IMR-90 (cell line): ENCODE results near the gene FKRP. TPM values are rescaled to one million over a fixed set of nuclear protein-coding genes. Genes with fewer than 3 reads are reported as not detected.
A peak's percentile ranks its signal among the peaks of the same experiment; 100 is the strongest.

Experiments
- ATAC-seq: fragments of 200-7000 bp; cut with Tn5 transposase; 2 replicates; pipeline ENCODE4 v1.9.1; 2020; ENCODE audit warnings: low read depth, mild to moderate bottlenecking, moderate library complexity
- BruUV-seq: library from RNA; stranded (reverse); fragments of 400-500 nt; replicated peaks from 2 replicates; lab custom pipeline; 2021; lab: Mats Ljungman, UMichigan
- CTCF ChIA-PET: fragments of 300-600 bp; formaldehyde crosslinking; extraction: SDS; loops from one replicate; lab custom pipeline; 2021; ENCODE audit warnings: antibody characterized with exemption; lab: Yijun Ruan, JAX
- POLR2A ChIA-PET: fragments of 300-600 bp; sonication (Branson Sonifier 250); formaldehyde crosslinking; loops from one replicate; lab custom pipeline; 2022; ENCODE audit warnings: antibody characterized with exemption; ENCODE audit not compliant: unreplicated experiment; lab: Charles Lee
- DNase-seq: peaks from one replicate; pipeline ENCODE4 v3.0.0; 2013
- H2AFZ ChIP-seq: replicated peaks from 2 replicates; pipeline ENCODE3; 2013; ENCODE audit warnings: low read length, mild to moderate bottlenecking; ENCODE audit not compliant: poor library complexity
- H2AK5ac ChIP-seq: 2 replicates; pipeline ENCODE4 v1.6.1; 2013; ENCODE audit warnings: low read depth, low read length, inconsistent platforms
- H2AK9ac ChIP-seq: replicated peaks from 2 replicates; pipeline ENCODE3; 2013; ENCODE audit warnings: mild to moderate bottlenecking, low read depth, low read length, moderate library complexity; ENCODE audit not compliant: poor library complexity
- H2BK120ac ChIP-seq: 2 replicates; pipeline ENCODE4 v1.6.1; 2013; ENCODE audit warnings: low read depth, low read length, inconsistent platforms
- H2BK15ac ChIP-seq: 3 replicates; pipeline ENCODE4 v1.6.1; 2013; ENCODE audit warnings: low read depth, low read length, inconsistent platforms
- H2BK20ac ChIP-seq: 2 replicates; pipeline ENCODE4 v1.6.1; 2013; ENCODE audit warnings: low read depth, mild to moderate bottlenecking, inconsistent platforms, low read length, moderate library complexity
- H2BK5ac ChIP-seq: 2 replicates; pipeline ENCODE4 v1.6.1; 2013; ENCODE audit warnings: mild to moderate bottlenecking, low read depth, low read length, inconsistent platforms; ENCODE audit not compliant: poor library complexity, severe bottlenecking
- H3K14ac ChIP-seq: replicated peaks from 2 replicates; pipeline ENCODE4 v1.6.1; 2013; ENCODE audit warnings: low read depth, low read length, inconsistent platforms
- H3K18ac ChIP-seq: 2 replicates; pipeline ENCODE4 v1.6.1; 2013; ENCODE audit warnings: low read depth, low read length, control low read depth
- H3K23ac ChIP-seq: 2 replicates; pipeline ENCODE4 v1.6.1; 2013; ENCODE audit warnings: low read depth, low read length, inconsistent platforms
- H3K27ac ChIP-seq: 2 replicates; pipeline ENCODE4 v1.5.1; 2013; ENCODE audit warnings: mild to moderate bottlenecking, control low read depth, low read length; ENCODE audit not compliant: insufficient read depth
- H3K27me3 ChIP-seq: 2 replicates; pipeline ENCODE4 v1.6.1; 2013; ENCODE audit warnings: low read length; ENCODE audit not compliant: control insufficient read depth, insufficient read depth
- H3K36me3 ChIP-seq: 2 replicates; pipeline ENCODE4 v1.6.1; 2013; ENCODE audit warnings: low read length, mixed read lengths; ENCODE audit not compliant: control insufficient read depth, insufficient read depth
- H3K4ac ChIP-seq: 2 replicates; pipeline ENCODE4 v1.6.1; 2013; ENCODE audit warnings: low read depth, low read length, inconsistent platforms
- H3K4me1 ChIP-seq: 2 replicates; pipeline ENCODE4 v1.6.1; 2013; ENCODE audit warnings: low read length, mixed read lengths; ENCODE audit not compliant: control insufficient read depth, insufficient read depth
- H3K4me2 ChIP-seq: 2 replicates; pipeline ENCODE4 v1.6.1; 2013; ENCODE audit warnings: low read depth, mild to moderate bottlenecking, control low read depth, low read length, moderate library complexity
- H3K4me3 ChIP-seq: 2 replicates; pipeline ENCODE4 v1.5.1; 2013; ENCODE audit warnings: low read depth, mild to moderate bottlenecking, control low read depth, low read length, moderate library complexity; ENCODE audit not compliant: insufficient read depth
- H3K56ac ChIP-seq: 2 replicates; pipeline ENCODE4 v1.6.1; 2013; ENCODE audit warnings: low read length, inconsistent platforms; ENCODE audit not compliant: insufficient read depth; ENCODE audit errors: extremely low read depth
- H3K79me1 ChIP-seq, 2 experiments: 2 replicates each; pipeline ENCODE4 v1.6.1; 2013; ENCODE audit warnings: low read length in 2 of 2, inconsistent platforms in 1 of 2, low read depth in 1 of 2
- H3K9ac ChIP-seq: 2 replicates; pipeline ENCODE4 v1.6.1; 2013; ENCODE audit warnings: low read depth, low read length, control low read depth
- H3K9me1 ChIP-seq: 2 replicates; pipeline ENCODE4 v1.6.1; 2013; ENCODE audit warnings: low read length, inconsistent platforms; ENCODE audit not compliant: insufficient read depth
- H3K9me3 ChIP-seq: 2 replicates; pipeline ENCODE4 v1.6.1; 2013; ENCODE audit warnings: low read length; ENCODE audit not compliant: control insufficient read depth, insufficient read depth
- H4K20me1 ChIP-seq: 2 replicates; pipeline ENCODE4 v1.6.1; 2013; ENCODE audit warnings: low read length, inconsistent platforms; ENCODE audit not compliant: insufficient read depth
- H4K5ac ChIP-seq: 2 replicates; pipeline ENCODE4 v1.6.1; 2013; ENCODE audit warnings: mild to moderate bottlenecking, low read depth, low read length, control low read depth
- H4K8ac ChIP-seq, 2 experiments: 2 replicates each; pipeline ENCODE4 v1.6.1; 2013; ENCODE audit warnings: low read depth in 2 of 2, low read length in 2 of 2, control low read depth in 1 of 2, inconsistent platforms in 1 of 2
- H4K91ac ChIP-seq: 2 replicates; pipeline ENCODE4 v1.6.1; 2013; ENCODE audit warnings: low read depth, low read length, inconsistent platforms; ENCODE audit not compliant: insufficient read depth
- BHLHE40 ChIP-seq: fragments of 150-350 bp; IDR thresholded peaks from 2 replicates; pipeline ENCODE4 v1.6.1; 2016; ENCODE audit warnings: mild to moderate bottlenecking, low read depth, low read length
- CEBPB ChIP-seq: IDR thresholded peaks from 2 replicates; pipeline ENCODE4 v1.6.1; 2012; ENCODE audit warnings: low read depth, low read length, improper control_type of control experiment
- CHD1 ChIP-seq: IDR thresholded peaks from 2 replicates; pipeline ENCODE4 v1.6.1; 2012; ENCODE audit warnings: low read depth, low read length, improper control_type of control experiment
- CTCF ChIP-seq: conservative IDR thresholded peaks from 2 replicates; pipeline ENCODE4 v1.5.1; 2012; ENCODE audit warnings: mild to moderate bottlenecking, low read depth, low read length, improper control_type of control experiment
- FOS ChIP-seq: fragments of 150-350 bp; IDR thresholded peaks from 2 replicates; pipeline ENCODE4 v1.6.1; 2016; ENCODE audit warnings: low read depth, low read length
- MAFK ChIP-seq: IDR thresholded peaks from 2 replicates; pipeline ENCODE4 v1.6.1; 2012; ENCODE audit warnings: low read depth, low read length, improper control_type of control experiment
- MAZ ChIP-seq: IDR thresholded peaks from 2 replicates; pipeline ENCODE4 v1.6.1; 2012; ENCODE audit warnings: low read depth, mild to moderate bottlenecking, low read length, improper control_type of control experiment, moderate library complexity, borderline replicate concordance
- MXI1 ChIP-seq: IDR thresholded peaks from 2 replicates; pipeline ENCODE4 v1.6.1; 2012; ENCODE audit warnings: low read depth, mild to moderate bottlenecking, low read length, moderate library complexity, borderline replicate concordance
- NFE2L2 ChIP-seq: fragments of 150-350 bp; IDR thresholded peaks from 2 replicates; pipeline ENCODE4 v1.6.1; 2016; ENCODE audit warnings: low read depth, mild to moderate bottlenecking, low read length
- POLR2A ChIP-seq: IDR thresholded peaks from 2 replicates; pipeline ENCODE4 v1.6.1; 2012; ENCODE audit warnings: mild to moderate bottlenecking, low read depth, low read length
- RAD21 ChIP-seq: IDR thresholded peaks from 2 replicates; pipeline ENCODE4 v1.6.1; 2012; ENCODE audit warnings: low read length, improper control_type of control experiment
- RCOR1 ChIP-seq: IDR thresholded peaks from 2 replicates; pipeline ENCODE4 v1.6.1; 2012; ENCODE audit warnings: mild to moderate bottlenecking, low read length, improper control_type of control experiment; ENCODE audit not compliant: insufficient replicate concordance
- RFX5 ChIP-seq: IDR thresholded peaks from 2 replicates; pipeline ENCODE4 v1.8.0; 2012; ENCODE audit warnings: low read depth, mild to moderate bottlenecking, low read length, moderate library complexity
- SMC3 ChIP-seq: fragments of 150-350 bp; IDR thresholded peaks from 2 replicates; pipeline ENCODE4 v1.6.1; 2016; ENCODE audit warnings: low read depth, mild to moderate bottlenecking, antibody characterized with exemption, low read length, moderate library complexity
- USF2 ChIP-seq: fragments of 150-350 bp; IDR thresholded peaks from 2 replicates; pipeline ENCODE4 v1.6.1; 2017; ENCODE audit warnings: mild to moderate bottlenecking, antibody characterized with exemption, low read length, low read depth
- WGBS, 2 experiments: methylation state at CpG; one replicate each; pipeline versions ENCODE4 v1.1.5 to v1.1.7; 2013; ENCODE audit warnings: missing lambda C conversion rate in 2 of 2; ENCODE audit not compliant: insufficient read length in 1 of 2; ENCODE audit errors: extremely low coverage in 2 of 2; 5-methylcytosine and 5-hydroxymethylcytosine counted together
- dilution Hi-C: fragments of 300-500 bp; cut with HindIII; formaldehyde crosslinking; loops from one replicate; pipeline ENCODE4 v1.14.3; 2018; ENCODE audit warnings: low sequenced_read_pairs; ENCODE audit not compliant: unreplicated experiment
- in situ Hi-C: fragments of 300-500 bp; cut with MboI; formaldehyde crosslinking; loops from 3 replicates; pipeline ENCODE4 v1.14.3; 2019; ENCODE audit warnings: low sequenced_read_pairs, inconsistent platforms, mixed read lengths
- intact Hi-C: fragments of 100-400 bp; cut with micrococcal nuclease; formaldehyde crosslinking; loops from 2 replicates; pipeline ENCODE4 v1.10.0; 2022
- polyA plus RNA-seq, 3 experiments: library from polyadenylated mRNA; depleted of rRNA; stranded (reverse); fragments of >200 nt; gene quantifications; 2 replicates each; pipeline ENCODE4 v1.2.3, GENCODE V29; 2012; ENCODE audit warnings: low replicate concordance in 1 of 3
- total RNA-seq: library from RNA; depleted of rRNA; stranded (reverse); fragments of >200 nt; gene quantifications from 2 replicates; pipeline ENCODE4 v1.2.3, GENCODE V29; 2012
- TF ChIP-seq, protein P1 (sequence below): fragments of 150-350 bp; IDR thresholded peaks from 2 replicates; pipeline ENCODE4 v1.6.1; 2016; ENCODE audit warnings: low read depth, mild to moderate bottlenecking, low read length, moderate library complexity, borderline replicate concordance

Gene FKRP
- total and polyA plus RNA-seq, 2 of the 4 experiments (the other 2 are of a cell fraction) = 6.1 to 25.3 TPM

- H2AFZ ChIP-seq = peak overlapping the region; percentile 86
- no peak overlapping the region for H2BK20ac ChIP-seq
- TF ChIP-seq CHD1 (no peak), SMC3 (no peak), FOS (no peak), CTCF (no peak), CEBPB (no peak), MAFK (no peak), MAZ (no peak), BHLHE40 (no peak), USF2 (no peak), POLR2A (no peak), RAD21 (no peak), RFX5 (no peak), MXI1 (no peak), NFE2L2 (no peak), RCOR1 (no peak)
- TF ChIP-seq, protein P1, sequence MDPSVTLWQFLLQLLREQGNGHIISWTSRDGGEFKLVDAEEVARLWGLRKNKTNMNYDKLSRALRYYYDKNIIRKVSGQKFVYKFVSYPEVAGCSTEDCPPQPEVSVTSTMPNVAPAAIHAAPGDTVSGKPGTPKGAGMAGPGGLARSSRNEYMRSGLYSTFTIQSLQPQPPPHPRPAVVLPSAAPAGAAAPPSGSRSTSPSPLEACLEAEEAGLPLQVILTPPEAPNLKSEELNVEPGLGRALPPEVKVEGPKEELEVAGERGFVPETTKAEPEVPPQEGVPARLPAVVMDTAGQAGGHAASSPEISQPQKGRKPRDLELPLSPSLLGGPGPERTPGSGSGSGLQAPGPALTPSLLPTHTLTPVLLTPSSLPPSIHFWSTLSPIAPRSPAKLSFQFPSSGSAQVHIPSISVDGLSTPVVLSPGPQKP = no peak
- ATAC-seq = peak; percentile 4
- H3K4ac ChIP-seq = peak overlapping the region; percentile 63
- no peak for DNase-seq
- peaks cover 6% of the 10 kb centered on the region for H4K20me1 ChIP-seq
- peak overlapping the region; percentile 92 for H3K9ac ChIP-seq
- peak overlapping the region in 1 of 2 experiments; percentile 40; a peak in 2 of 4 replicates for H4K8ac ChIP-seq
- H2BK15ac ChIP-seq = no peak overlapping the region
- H4K91ac ChIP-seq = no peak overlapping the region
- no peak overlapping the region; the same call in 1 of the 2 replicates for H3K18ac ChIP-seq
- peaks cover 7% of the 10 kb centered on the region for H3K4me1 ChIP-seq
- 0 out of 2 replicates have a peak overlapping the region, but pooled peaks have one; percentile 4 for H3K14ac ChIP-seq
- peaks cover 17% of the 10 kb centered on the region for H3K36me3 ChIP-seq
- ChIA-PET POLR2A (interaction anchor here (0.7 kb wide), 1 partner anchor 140 kb away, joined by 8 read pairs; no protein-coding TSS in a partner anchor), CTCF (no interaction called here)
- H3K9me3 ChIP-seq = no peaks in the 10 kb centered on the region
- TSS peak; percentile 58 for BruUV-seq
- no peaks in the 10 kb centered on the region for H3K9me1 ChIP-seq
- peaks cover 6 to 54% of the 10 kb centered on the region in 2 experiments for H3K79me1 ChIP-seq
- H2AK9ac ChIP-seq = peak overlapping the region; percentile 59
- H2AK5ac ChIP-seq = no peak overlapping the region; the same call in 1 of the 2 replicates
- dilution Hi-C loops (no loop called here), intact Hi-C loops (no loop called here), in situ Hi-C loops (no loop called here)
- H3K4me2 ChIP-seq = peak overlapping the region; percentile 85
- no peak overlapping the region for H4K5ac ChIP-seq
- H2BK120ac ChIP-seq = no peak overlapping the region
- peak overlapping the region; percentile 7 for H2BK5ac ChIP-seq
- no peaks in the 10 kb centered on the region for H3K27me3 ChIP-seq
- H3K56ac ChIP-seq = peak overlapping the region; percentile 4; the same call in 1 of the 2 replicates
- peak overlapping the region; percentile 93 for H3K4me3 ChIP-seq
- no peak overlapping the region; the same call in 1 of the 2 replicates for H3K23ac ChIP-seq
- 0% methylated on average over 4 of the region's 20 CpGs; no CpG with 5 or more reads in 1 of the 2 experiments for WGBS, 2 experiments
- H3K27ac ChIP-seq = peak overlapping the region; percentile 87
Measured at GRCh38 chr19:46716672-46717033, 29.2 kb upstream of the FKRP start.
